GM12801 (cell line): Measurements from ENCODE around the gene OR6A2.
A peak's percentile ranks its signal among the peaks of the same experiment; 100 is the strongest.

Source experiments
- CTCF ChIP-seq: IDR thresholded peaks from one replicate; pipeline ENCODE4 v1.5.1; 2011; ENCODE audit warnings: control low read depth; ENCODE audit not compliant: insufficient read length; ENCODE audit errors: extremely low read depth

The OR6A2 gene

GRCh38 chr11:6825231-6825744 is 25.8 kb upstream of the OR6A2 start:
- no peak for TF ChIP-seq CTCF

DNA sequence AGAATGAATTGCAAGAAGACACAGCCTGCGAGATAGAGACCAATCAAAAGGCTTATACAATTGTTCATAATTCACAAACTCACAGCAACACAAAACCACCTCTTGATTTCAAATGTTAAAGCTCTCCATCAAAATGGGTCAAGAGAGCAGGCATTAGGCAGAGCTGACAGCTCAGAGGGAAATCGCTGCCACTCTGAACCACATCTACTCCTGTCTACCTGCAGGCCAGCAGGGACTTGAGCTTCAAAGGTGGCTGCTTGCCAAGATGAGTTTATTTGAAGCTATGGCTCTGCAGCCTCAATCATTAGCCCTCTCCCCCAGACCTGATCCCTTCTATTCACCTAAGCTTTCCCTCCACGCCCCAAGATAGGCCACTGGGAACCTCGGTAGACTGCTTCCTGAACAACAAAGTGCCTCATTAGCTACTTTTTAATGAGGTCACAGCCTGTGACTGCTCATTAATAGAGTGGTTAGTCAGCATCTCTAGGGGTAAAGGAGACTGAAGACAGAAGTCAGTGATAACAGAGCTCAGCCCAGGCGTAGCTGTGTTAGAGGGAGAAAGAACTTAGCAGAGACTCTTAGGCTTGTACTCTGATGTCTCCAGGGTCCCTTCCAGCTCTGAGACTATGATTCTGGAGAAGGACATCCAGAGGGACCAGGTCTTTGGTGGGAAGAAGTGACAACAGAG is 24.8 kb upstream of the OR6A2 start:
- no peak for TF ChIP-seq CTCF

- TF ChIP-seq CTCF, result no peak
These were observed 19.5 kb upstream of the OR6A2 start for GRCh38 chr11:6818967-6819366.

DNA sequence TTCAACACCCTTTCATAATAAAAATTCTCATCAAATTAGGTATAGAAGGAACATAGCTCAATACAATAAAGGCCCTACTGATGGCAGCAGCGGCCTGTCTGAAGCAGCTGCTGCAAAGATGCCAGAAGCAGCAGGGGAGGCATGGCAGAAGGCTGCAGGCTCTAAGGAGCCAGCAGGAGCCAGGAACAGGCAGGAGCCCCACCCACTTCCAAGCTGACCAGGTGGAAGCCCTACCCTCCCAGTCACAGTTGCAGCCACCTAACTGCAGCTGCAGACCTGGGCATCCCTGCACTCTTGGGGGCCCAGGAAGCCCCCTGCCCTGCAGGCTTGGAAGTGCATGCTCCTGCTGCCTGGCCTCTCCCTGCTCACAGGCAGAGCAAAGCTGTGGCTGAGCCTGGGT is 18.2 kb upstream of the OR6A2 start:
- no peak for TF ChIP-seq CTCF

GRCh38 chr11:6813656-6814055 is 14.2 kb upstream of the OR6A2 start:
- no peak for TF ChIP-seq CTCF

DNA sequence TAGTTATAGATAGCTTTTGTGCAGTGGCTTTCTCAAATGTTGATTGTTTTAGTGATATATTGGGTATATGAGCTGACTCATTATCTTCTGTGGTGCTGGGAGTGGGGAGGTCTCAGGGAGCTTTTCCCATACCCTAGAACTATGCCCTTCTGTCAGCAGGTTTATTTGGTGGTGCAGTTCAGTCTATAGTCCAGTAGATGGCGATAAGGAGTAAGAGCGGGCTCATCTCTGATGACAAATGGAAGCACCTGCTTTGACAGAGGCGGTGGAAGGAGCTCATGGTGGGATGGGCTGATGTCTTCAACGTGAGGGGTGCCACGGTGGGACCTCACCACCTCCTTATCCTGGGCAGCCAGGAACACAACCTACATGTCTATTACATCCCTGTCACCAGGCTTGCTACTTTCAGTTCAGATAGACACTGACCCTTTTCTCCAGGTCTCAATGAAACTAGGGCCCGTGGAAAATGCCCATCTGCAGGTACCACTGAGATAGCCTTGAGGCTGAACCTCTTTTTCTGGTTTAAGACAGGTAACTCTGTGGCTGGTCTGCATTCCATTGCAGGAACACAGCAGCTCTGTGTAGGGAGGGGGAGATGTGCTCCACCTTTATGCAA is 13.0 kb upstream of the OR6A2 start:
- peak; percentile 77 for TF ChIP-seq CTCF

DNA sequence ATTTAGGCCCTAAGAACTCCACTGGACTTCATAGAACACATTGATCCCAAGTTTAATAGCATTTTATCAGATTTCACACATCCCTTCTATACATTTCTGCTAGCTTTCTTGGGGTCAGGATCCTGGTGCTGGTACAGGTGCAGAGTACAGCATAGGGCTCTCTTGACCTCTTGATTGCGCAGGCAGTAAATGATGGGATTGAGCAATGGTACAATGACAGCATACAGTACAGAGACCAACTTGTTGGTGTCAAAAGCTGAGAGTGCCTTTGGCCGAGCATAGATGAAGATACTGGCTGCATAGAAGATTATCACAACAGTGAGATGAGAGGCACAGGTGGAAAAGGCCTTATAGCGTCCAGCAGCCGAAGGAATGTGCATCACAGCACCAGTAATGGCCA is 4.8 kb downstream of the OR6A2 start:
- no peak for TF ChIP-seq CTCF
